NCI-H128 (cell line): ENCODE results near the gene MYO16.

ENCODE experiments used
- DNase-seq: peaks from one replicate; lab custom pipeline; 2025; ENCODE audit not compliant: unreplicated experiment; lab: John Stamatoyannopoulos, UW

The MYO16 gene

GRCh38 chr13:108789476-108789875 lies 160.1 kb downstream of the MYO16 start:
- DNase-seq: no peak

- DNase-seq: no peak
Measured at GRCh38 chr13:108795841-108796240, 166.4 kb downstream of the MYO16 start.

GRCh38 chr13:108797354-108797753 lies 167.9 kb downstream of the MYO16 start:
- no peak for DNase-seq

GRCh38 chr13:108807841-108808240 lies 178.4 kb downstream of the MYO16 start:
- no peak for DNase-seq

- no peak for DNase-seq
Measured at GRCh38 chr13:108812165-108812564, 182.8 kb downstream of the MYO16 start.

- no peak for DNase-seq
Measured at GRCh38 chr13:108812661-108813060, 183.2 kb downstream of the MYO16 start.

GRCh38 chr13:108813587-108814170 lies 184.3 kb downstream of the MYO16 start:
- DNase-seq: no peak

GRCh38 chr13:108816375-108816774 lies 187.0 kb downstream of the MYO16 start:
- no peak for DNase-seq

GRCh38 chr13:108827646-108828045 lies 198.2 kb downstream of the MYO16 start:
- DNase-seq: peak; percentile 56

- DNase-seq: no peak
Measured at GRCh38 chr13:108828086-108828815, 198.8 kb downstream of the MYO16 start.

GRCh38 chr13:108830916-108831315 lies 201.5 kb downstream of the MYO16 start:
- DNase-seq: no peak

- no peak for DNase-seq
Measured at GRCh38 chr13:108833531-108833930, 204.1 kb downstream of the MYO16 start.

- no peak for DNase-seq
Measured at GRCh38 chr13:108834193-108834592, 204.8 kb downstream of the MYO16 start.

GRCh38 chr13:108835083-108835482 lies 205.7 kb downstream of the MYO16 start:
- no peak for DNase-seq

GRCh38 chr13:108850691-108851090 lies 221.3 kb downstream of the MYO16 start:
- no peak for DNase-seq

GRCh38 chr13:108851660-108852059 lies 222.2 kb downstream of the MYO16 start:
- no peak for DNase-seq

- DNase-seq: no peak
Measured at GRCh38 chr13:108853031-108853430, 223.6 kb downstream of the MYO16 start.

- DNase-seq: no peak
Measured at GRCh38 chr13:108855737-108856387, 226.5 kb downstream of the MYO16 start.

GRCh38 chr13:108858676-108859075 lies 229.3 kb downstream of the MYO16 start:
- no peak for DNase-seq

GRCh38 chr13:108859197-108860012 lies 230.0 kb downstream of the MYO16 start:
- DNase-seq: no peak

GRCh38 chr13:108860418-108860817 lies 231.0 kb downstream of the MYO16 start:
- no peak for DNase-seq
